ENCODE measurements around the gene NUP210L.

Gene NUP210L

GRCh38 chr1:154167461-154167860, 12.6 kb upstream of the NUP210L start:
- TF ChIP-seq, protein P1, sequence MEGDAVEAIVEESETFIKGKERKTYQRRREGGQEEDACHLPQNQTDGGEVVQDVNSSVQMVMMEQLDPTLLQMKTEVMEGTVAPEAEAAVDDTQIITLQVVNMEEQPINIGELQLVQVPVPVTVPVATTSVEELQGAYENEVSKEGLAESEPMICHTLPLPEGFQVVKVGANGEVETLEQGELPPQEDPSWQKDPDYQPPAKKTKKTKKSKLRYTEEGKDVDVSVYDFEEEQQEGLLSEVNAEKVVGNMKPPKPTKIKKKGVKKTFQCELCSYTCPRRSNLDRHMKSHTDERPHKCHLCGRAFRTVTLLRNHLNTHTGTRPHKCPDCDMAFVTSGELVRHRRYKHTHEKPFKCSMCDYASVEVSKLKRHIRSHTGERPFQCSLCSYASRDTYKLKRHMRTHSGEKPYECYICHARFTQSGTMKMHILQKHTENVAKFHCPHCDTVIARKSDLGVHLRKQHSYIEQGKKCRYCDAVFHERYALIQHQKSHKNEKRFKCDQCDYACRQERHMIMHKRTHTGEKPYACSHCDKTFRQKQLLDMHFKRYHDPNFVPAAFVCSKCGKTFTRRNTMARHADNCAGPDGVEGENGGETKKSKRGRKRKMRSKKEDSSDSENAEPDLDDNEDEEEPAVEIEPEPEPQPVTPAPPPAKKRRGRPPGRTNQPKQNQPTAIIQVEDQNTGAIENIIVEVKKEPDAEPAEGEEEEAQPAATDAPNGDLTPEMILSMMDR (IDR thresholded peaks at IDR 0.05; ENCODE audit: low read depth, low read length), result no peak
- H3K4me3 ChIP-seq (ENCODE audit: low read depth, low read length), result no peak overlapping the region

DNA sequence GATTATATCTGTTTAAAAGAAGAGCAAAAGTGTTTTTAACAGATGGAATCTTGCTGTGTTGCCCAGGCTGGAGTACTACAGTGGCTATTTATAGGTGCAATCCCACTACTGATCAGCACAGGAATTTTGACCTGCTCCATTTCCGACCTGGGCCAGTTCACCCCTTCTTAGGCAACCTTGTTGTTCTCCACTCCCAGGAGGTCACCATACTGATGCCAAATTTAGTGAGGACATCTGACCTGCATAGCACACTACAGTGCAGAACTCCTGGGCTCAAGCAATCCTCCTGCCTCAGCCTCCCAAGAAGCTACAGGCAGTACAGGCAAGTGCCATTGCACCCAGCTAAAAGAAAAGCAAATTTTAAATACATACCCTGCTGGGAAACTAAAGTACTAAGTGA, 11.3 kb upstream of the NUP210L start:
- TF ChIP-seq, protein P1 (IDR thresholded peaks at IDR 0.05; ENCODE audit: low read depth, low read length), result no peak
- H3K4me3 ChIP-seq (ENCODE audit: low read depth, low read length), result no peak overlapping the region

GRCh38 chr1:154159554-154159953, 4.7 kb upstream of the NUP210L start:
- TF ChIP-seq, protein P1 (IDR thresholded peaks at IDR 0.05; ENCODE audit: low read depth, low read length), result no peak
- no peak overlapping the region for H3K4me3 ChIP-seq (ENCODE audit: low read depth, low read length)

GRCh38 chr1:154158307-154159125, 3.6 kb upstream of the NUP210L start:
- H3K4me3 ChIP-seq (ENCODE audit: low read depth, low read length), result no peak overlapping the region
- TF ChIP-seq, protein P1 (IDR thresholded peaks at IDR 0.05; ENCODE audit: low read depth, low read length), result no peak

GRCh38 chr1:154157520-154158306, 2.8 kb upstream of the NUP210L start:
- no peak overlapping the region for H3K4me3 ChIP-seq (ENCODE audit: low read depth, low read length)
- TF ChIP-seq, protein P1 (IDR thresholded peaks at IDR 0.05; ENCODE audit: low read depth, low read length), result no peak

DNA sequence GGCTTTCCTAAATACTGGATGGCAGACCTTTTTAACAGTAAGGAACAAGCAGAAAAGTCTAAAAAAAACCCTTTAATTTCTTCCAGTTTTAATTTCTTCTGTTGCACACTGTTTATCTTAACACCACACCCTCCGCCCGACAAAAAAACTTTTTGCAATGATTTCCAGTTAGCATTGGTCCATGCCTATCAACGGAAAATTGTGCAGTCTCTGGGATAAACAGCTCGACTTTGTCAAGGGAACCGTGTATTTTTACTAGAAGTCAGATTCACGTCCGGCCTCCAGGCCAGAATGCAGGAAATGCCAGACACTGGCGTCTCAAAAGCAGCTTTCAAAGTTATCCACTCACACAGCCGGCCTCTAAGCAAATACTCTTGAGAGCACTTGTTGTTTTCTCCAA, 378 bp upstream of the NUP210L start:
- no peak overlapping the region for H3K4me3 ChIP-seq (ENCODE audit: low read depth, low read length)

More for the DNA sequence above, 378 bp upstream of the NUP210L start:
- TF ChIP-seq, protein P1 (IDR thresholded peaks at IDR 0.05; ENCODE audit: low read depth, low read length), result no peak
